ENCODE results near the gene CCDC102B. TPM values are rescaled to one million over a fixed set of nuclear protein-coding genes. Genes with fewer than 3 reads are reported as not detected.

CCDC102B gene
- total RNA-seq, 1 donor from 2014 or later: 8.1 TPM

DNA sequence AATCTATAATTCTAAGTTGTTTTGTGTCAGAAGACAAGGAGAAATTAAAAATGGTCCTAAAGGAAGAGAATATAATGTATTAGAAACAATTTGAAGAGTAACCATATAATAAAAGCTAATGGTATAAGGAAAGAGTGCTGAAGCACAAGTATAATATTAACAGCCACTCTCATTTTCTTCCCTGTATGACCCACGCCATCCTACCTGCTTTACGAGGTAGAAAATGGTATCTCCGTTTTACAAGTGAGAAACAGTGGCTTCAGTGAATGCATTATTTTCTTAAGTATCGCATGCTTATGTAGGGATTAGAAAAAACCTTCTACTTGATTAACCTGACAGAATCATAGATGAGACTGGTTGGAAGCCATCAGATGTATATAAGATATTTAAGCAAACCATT lies 266.2 kb downstream of the CCDC102B start:
- Mint-ChIP-seq H3K36me3 (ENCODE audit: unreplicated experiment) (no peaks in the 10 kb centered on the region), H3K27me3 (ENCODE audit: unreplicated experiment) (no peaks in the 10 kb centered on the region), H3K4me1 (ENCODE audit: low read depth, unreplicated experiment) (no peaks in the 10 kb centered on the region), H3K4me3 (ENCODE audit: unreplicated experiment) (no peak overlapping the region), H3K27ac (ENCODE audit: unreplicated experiment) (no peak overlapping the region), H3K9me3 (ENCODE audit: unreplicated experiment) (no peaks in the 10 kb centered on the region)
- no peak for DNase-seq
- TF ChIP-seq, protein P1, sequence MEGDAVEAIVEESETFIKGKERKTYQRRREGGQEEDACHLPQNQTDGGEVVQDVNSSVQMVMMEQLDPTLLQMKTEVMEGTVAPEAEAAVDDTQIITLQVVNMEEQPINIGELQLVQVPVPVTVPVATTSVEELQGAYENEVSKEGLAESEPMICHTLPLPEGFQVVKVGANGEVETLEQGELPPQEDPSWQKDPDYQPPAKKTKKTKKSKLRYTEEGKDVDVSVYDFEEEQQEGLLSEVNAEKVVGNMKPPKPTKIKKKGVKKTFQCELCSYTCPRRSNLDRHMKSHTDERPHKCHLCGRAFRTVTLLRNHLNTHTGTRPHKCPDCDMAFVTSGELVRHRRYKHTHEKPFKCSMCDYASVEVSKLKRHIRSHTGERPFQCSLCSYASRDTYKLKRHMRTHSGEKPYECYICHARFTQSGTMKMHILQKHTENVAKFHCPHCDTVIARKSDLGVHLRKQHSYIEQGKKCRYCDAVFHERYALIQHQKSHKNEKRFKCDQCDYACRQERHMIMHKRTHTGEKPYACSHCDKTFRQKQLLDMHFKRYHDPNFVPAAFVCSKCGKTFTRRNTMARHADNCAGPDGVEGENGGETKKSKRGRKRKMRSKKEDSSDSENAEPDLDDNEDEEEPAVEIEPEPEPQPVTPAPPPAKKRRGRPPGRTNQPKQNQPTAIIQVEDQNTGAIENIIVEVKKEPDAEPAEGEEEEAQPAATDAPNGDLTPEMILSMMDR (IDR thresholded peaks at IDR 0.05; ENCODE audit: partially characterized antibody, unreplicated experiment): no peak

DNA sequence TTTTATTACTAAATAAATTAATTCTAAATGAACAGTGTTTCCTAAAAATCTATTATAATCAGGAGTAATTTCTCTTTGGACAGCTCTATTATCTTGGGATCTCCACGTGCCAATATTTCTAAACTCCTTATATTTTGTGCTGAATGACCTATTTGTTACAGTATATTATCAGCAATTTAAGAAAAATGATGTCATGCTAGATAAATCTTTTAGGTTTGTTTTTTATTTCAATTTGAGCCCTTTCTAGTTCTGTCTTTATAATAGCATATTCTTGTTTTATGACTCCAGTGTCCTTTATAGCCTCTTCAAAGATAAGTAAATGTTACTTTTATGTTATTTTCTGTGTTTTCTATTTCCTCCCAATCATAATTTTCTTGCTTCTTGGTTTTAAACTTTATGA lies 269.2 kb downstream of the CCDC102B start:
- H3K27me3 Mint-ChIP-seq (ENCODE audit: unreplicated experiment): no peaks in the 10 kb centered on the region
- no peaks in the 10 kb centered on the region for H3K9me3 Mint-ChIP-seq (ENCODE audit: unreplicated experiment)
- H3K4me1 Mint-ChIP-seq (ENCODE audit: low read depth, unreplicated experiment): no peaks in the 10 kb centered on the region
- H3K4me3 Mint-ChIP-seq (ENCODE audit: unreplicated experiment): no peak overlapping the region
- DNase-seq: no peak
- H3K27ac Mint-ChIP-seq (ENCODE audit: unreplicated experiment): no peak overlapping the region
- H3K36me3 Mint-ChIP-seq (ENCODE audit: unreplicated experiment): no peaks in the 10 kb centered on the region
- TF ChIP-seq, protein P1 (IDR thresholded peaks at IDR 0.05; ENCODE audit: partially characterized antibody, unreplicated experiment): no peak

DNA sequence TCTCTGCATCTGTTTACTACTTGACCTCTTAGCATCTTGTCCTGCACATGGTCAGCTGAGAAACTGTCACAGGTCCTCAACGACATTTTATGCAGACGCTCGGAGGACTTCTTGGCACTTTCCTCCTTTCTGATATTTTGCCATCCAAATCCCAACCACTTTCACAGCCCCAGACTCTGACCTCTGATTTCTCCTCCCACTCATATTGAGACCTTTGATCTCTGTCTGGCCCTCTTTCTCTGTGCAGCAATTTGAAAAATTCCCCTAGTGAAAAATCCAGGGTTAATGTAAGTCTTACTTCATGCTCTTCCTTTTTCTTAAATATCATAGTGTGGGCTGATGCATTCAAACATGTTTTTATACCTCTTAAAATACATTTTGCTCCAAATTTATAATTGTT lies 273.8 kb downstream of the CCDC102B start:
- Mint-ChIP-seq H3K4me3 (ENCODE audit: unreplicated experiment) (no peak overlapping the region), H3K4me1 (ENCODE audit: low read depth, unreplicated experiment) (no peaks in the 10 kb centered on the region), H3K9me3 (ENCODE audit: unreplicated experiment) (no peaks in the 10 kb centered on the region), H3K27ac (ENCODE audit: unreplicated experiment) (no peak overlapping the region), H3K27me3 (ENCODE audit: unreplicated experiment) (no peaks in the 10 kb centered on the region), H3K36me3 (ENCODE audit: unreplicated experiment) (no peaks in the 10 kb centered on the region)
- TF ChIP-seq, protein P1 (IDR thresholded peaks at IDR 0.05; ENCODE audit: partially characterized antibody, unreplicated experiment): no peak
- DNase-seq: no peak

DNA sequence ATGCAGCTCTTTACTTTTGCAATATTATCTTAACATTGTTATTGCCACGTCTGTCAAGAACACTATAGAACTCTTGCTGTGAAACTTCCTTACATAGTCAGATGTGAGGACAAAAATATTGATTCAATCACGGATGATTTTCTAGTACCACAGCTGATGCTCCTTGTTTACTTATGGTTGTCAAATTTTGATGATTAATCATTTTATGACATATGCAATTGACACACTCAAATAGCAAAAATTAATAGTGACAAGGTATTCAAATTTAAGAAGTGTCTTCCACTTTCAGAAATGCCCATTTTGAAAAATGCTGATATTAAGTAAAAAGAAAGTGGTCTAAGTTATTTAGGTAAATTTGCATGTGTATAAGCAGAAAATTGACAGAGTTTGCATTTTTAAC lies 284.0 kb downstream of the CCDC102B start:
- H3K27me3 Mint-ChIP-seq (ENCODE audit: unreplicated experiment): no peaks in the 10 kb centered on the region
- no peak overlapping the region for H3K27ac Mint-ChIP-seq (ENCODE audit: unreplicated experiment)
- no peaks in the 10 kb centered on the region for H3K4me1 Mint-ChIP-seq (ENCODE audit: low read depth, unreplicated experiment)
- no peak for DNase-seq
- no peaks in the 10 kb centered on the region for H3K36me3 Mint-ChIP-seq (ENCODE audit: unreplicated experiment)
- H3K9me3 Mint-ChIP-seq (ENCODE audit: unreplicated experiment): no peaks in the 10 kb centered on the region
- no peak overlapping the region for H3K4me3 Mint-ChIP-seq (ENCODE audit: unreplicated experiment)
- TF ChIP-seq, protein P1 (IDR thresholded peaks at IDR 0.05; ENCODE audit: partially characterized antibody, unreplicated experiment): no peak

DNA sequence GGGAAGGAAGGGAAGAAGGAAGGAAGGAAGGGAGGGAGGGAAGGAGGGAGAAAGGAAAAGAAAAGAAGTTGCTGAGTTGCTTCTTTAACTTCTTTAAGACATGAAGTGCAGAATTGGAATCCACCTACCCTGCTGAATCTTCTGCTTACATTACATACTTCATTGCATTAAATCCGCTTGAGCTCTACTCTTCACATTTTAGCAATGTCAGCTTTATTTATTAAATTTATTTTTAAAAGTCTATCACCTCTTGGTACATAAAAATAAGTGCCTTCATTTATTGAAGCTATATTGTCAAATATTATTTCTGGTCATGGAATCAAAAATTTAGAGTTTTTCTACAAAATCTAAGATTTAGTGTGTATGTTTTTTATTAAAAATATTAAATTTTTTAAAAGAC lies 284.6 kb downstream of the CCDC102B start:
- Mint-ChIP-seq H3K9me3 (ENCODE audit: unreplicated experiment) (no peaks in the 10 kb centered on the region), H3K4me1 (ENCODE audit: low read depth, unreplicated experiment) (no peaks in the 10 kb centered on the region), H3K36me3 (ENCODE audit: unreplicated experiment) (no peaks in the 10 kb centered on the region), H3K4me3 (ENCODE audit: unreplicated experiment) (no peak overlapping the region), H3K27ac (ENCODE audit: unreplicated experiment) (no peak overlapping the region), H3K27me3 (ENCODE audit: unreplicated experiment) (no peaks in the 10 kb centered on the region)
- DNase-seq: no peak
- TF ChIP-seq, protein P1 (IDR thresholded peaks at IDR 0.05; ENCODE audit: partially characterized antibody, unreplicated experiment): no peak
